ENCODE data around the gene FHIP2A. TPM values are rescaled to one million over a fixed set of nuclear protein-coding genes. Genes with fewer than 3 reads are reported as not detected.
"Not testable (repeated sequence)": the region's sequence is repeated elsewhere in the genome, so short reads cannot be mapped to it uniquely, and the experiment has no call there.

FHIP2A gene
- polyA plus RNA-seq, 3 donors, result 4.4 to 9.6 (median 9.2) TPM

GRCh38 chr10:114839901-114840300 lies 18.3 kb downstream of the FHIP2A start:
- no peak overlapping the region for H3K27ac Mint-ChIP-seq
- Histone ChIP-seq H3K9ac (ENCODE audit: insufficient read depth, low read length, poor library complexity, severe bottlenecking) (no peak overlapping the region), H3K9me3 (replicated peaks in 1 of 2; ENCODE audit: control insufficient read depth in 1 of 2, insufficient read depth in 1 of 2, low read length in 2 of 2) (no peaks in the 10 kb centered on the region), H3K27ac (ENCODE audit: low read depth in 1 of 2, low read length in 2 of 2) (no peak overlapping the region), H3K27me3 (ENCODE audit: control insufficient read depth in 2 of 2, insufficient read depth in 2 of 2, low read length in 2 of 2) (no peaks in the 10 kb centered on the region), H3K36me3 (replicated peaks in 1 of 2; ENCODE audit: control insufficient read depth in 1 of 2, insufficient read depth in 2 of 2, low read length in 2 of 2) (peaks cover 74 to 99% of the 10 kb centered on the region in 2 donors), H2AFZ (ENCODE audit: insufficient read depth, low read depth, low read length, poor library complexity, severe bottlenecking) (no peak overlapping the region), H3K4me3 (replicated peaks in 1 of 3; ENCODE audit: low read depth in 2 of 3, low read length in 3 of 3) (no peak overlapping the region), H4K20me1 (ENCODE audit: insufficient read depth, low read length) (no peaks in the 10 kb centered on the region), H3K4me1 (ENCODE audit: control insufficient read depth in 1 of 2, insufficient read depth in 2 of 2, low read length in 2 of 2) (no peaks in the 10 kb centered on the region), H3K4me2 (replicated peaks; ENCODE audit: extremely low read depth, low read length, poor library complexity, severe bottlenecking) (no peak overlapping the region), H3K79me2 (ENCODE audit: insufficient read depth, low read length) (no peaks in the 10 kb centered on the region)
- peaks cover 67 to 81% of the 10 kb centered on the region in 2 donors for H3K36me3 Mint-ChIP-seq
- WGBS (ENCODE audit: insufficient coverage), result 100% methylated on average over 2 of the region's 3 CpGs
- H3K4me3 Mint-ChIP-seq, result no peak overlapping the region
- intact Hi-C loops (cut with micrococcal nuclease), result no loop called here
- peaks cover 0 to 2% (median 0%) of the 10 kb centered on the region in 3 donors for H3K27me3 Mint-ChIP-seq (ENCODE audit: low read depth in 3 of 3)
- no peaks in the 10 kb centered on the region for H3K4me1 Mint-ChIP-seq
- no peak for TF ChIP-seq CTCF (IDR thresholded peaks at IDR 0.05)
- H3K9me3 Mint-ChIP-seq, result no peaks in the 10 kb centered on the region
- DNase-seq, result no peak

- Histone ChIP-seq H3K27me3 (ENCODE audit: control insufficient read depth in 2 of 2, insufficient read depth in 2 of 2, low read length in 2 of 2) (no peaks in the 10 kb centered on the region), H3K9me3 (replicated peaks in 1 of 2; ENCODE audit: control insufficient read depth in 1 of 2, insufficient read depth in 1 of 2, low read length in 2 of 2) (peaks cover 0 to 2% of the 10 kb centered on the region in 2 donors), H3K36me3 (replicated peaks in 1 of 2; ENCODE audit: control insufficient read depth in 1 of 2, insufficient read depth in 2 of 2, low read length in 2 of 2) (peaks cover 76 to 99% of the 10 kb centered on the region in 2 donors), H3K79me2 (ENCODE audit: insufficient read depth, low read length) (no peaks in the 10 kb centered on the region), H2AFZ (ENCODE audit: insufficient read depth, low read depth, low read length, poor library complexity, severe bottlenecking) (no peak overlapping the region), H3K27ac (ENCODE audit: low read depth in 1 of 2, low read length in 2 of 2) (no peak overlapping the region), H3K4me2 (replicated peaks; ENCODE audit: extremely low read depth, low read length, poor library complexity, severe bottlenecking) (no peak overlapping the region), H3K4me1 (ENCODE audit: control insufficient read depth in 1 of 2, insufficient read depth in 2 of 2, low read length in 2 of 2) (no peaks in the 10 kb centered on the region), H3K4me3 (replicated peaks in 1 of 3; ENCODE audit: low read depth in 2 of 3, low read length in 3 of 3) (no peak overlapping the region), H3K9ac (ENCODE audit: insufficient read depth, low read length, poor library complexity, severe bottlenecking) (no peak overlapping the region), H4K20me1 (ENCODE audit: insufficient read depth, low read length) (no peaks in the 10 kb centered on the region)
- H3K9me3 Mint-ChIP-seq, result peaks cover 3 to 9% (median 5%) of the 10 kb centered on the region in 7 donors
- peaks cover 79 to 90% of the 10 kb centered on the region in 2 donors for H3K36me3 Mint-ChIP-seq
- no peak for TF ChIP-seq CTCF (IDR thresholded peaks at IDR 0.05)
- intact Hi-C loops (cut with micrococcal nuclease), result no loop called here
- H3K27ac Mint-ChIP-seq, result no peak overlapping the region
- no peak for DNase-seq
- H3K27me3 Mint-ChIP-seq (ENCODE audit: low read depth in 3 of 3), result peaks cover 0 to 1% (median 0%) of the 10 kb centered on the region in 3 donors
- no peak overlapping the region for H3K4me3 Mint-ChIP-seq
- no peaks in the 10 kb centered on the region for H3K4me1 Mint-ChIP-seq
- WGBS (ENCODE audit: insufficient coverage), result 96% methylated on average over 5 of the region's 8 CpGs
Measured at GRCh38 chr10:114845978-114846693, 24.6 kb downstream of the FHIP2A start.

- peaks cover 82 to 99% of the 10 kb centered on the region in 2 donors for H3K36me3 ChIP-seq (replicated peaks in 1 of 2; ENCODE audit: control insufficient read depth in 1 of 2, insufficient read depth in 2 of 2, low read length in 2 of 2)
- H3K27me3 Mint-ChIP-seq (ENCODE audit: low read depth in 3 of 3); H4K20me1 ChIP-seq (ENCODE audit: insufficient read depth, low read length); H3K79me2 ChIP-seq (ENCODE audit: insufficient read depth, low read length); DNase-seq; H3K27ac ChIP-seq (ENCODE audit: low read depth in 1 of 2, low read length in 2 of 2); intact Hi-C loops (cut with micrococcal nuclease); H3K4me3 ChIP-seq (replicated peaks in 1 of 3; ENCODE audit: low read depth in 2 of 3, low read length in 3 of 3); H3K9ac ChIP-seq (ENCODE audit: insufficient read depth, low read length, poor library complexity, severe bottlenecking); H3K4me1 ChIP-seq (ENCODE audit: control insufficient read depth in 1 of 2, insufficient read depth in 2 of 2, low read length in 2 of 2); H3K4me3 Mint-ChIP-seq; H3K9me3 ChIP-seq (replicated peaks in 1 of 2; ENCODE audit: control insufficient read depth in 1 of 2, insufficient read depth in 1 of 2, low read length in 2 of 2); H2AFZ ChIP-seq (ENCODE audit: insufficient read depth, low read depth, low read length, poor library complexity, severe bottlenecking); H3K4me2 ChIP-seq (replicated peaks; ENCODE audit: extremely low read depth, low read length, poor library complexity, severe bottlenecking); H3K4me1 Mint-ChIP-seq; H3K27me3 ChIP-seq (ENCODE audit: control insufficient read depth in 2 of 2, insufficient read depth in 2 of 2, low read length in 2 of 2); H3K9me3 Mint-ChIP-seq: not testable (repeated sequence)
- H3K27ac Mint-ChIP-seq, result peak overlapping the region in 2 of 7 donors; percentile 30 to 41
- WGBS (ENCODE audit: insufficient coverage), result 100% methylated on average over 3 of the region's 10 CpGs
- H3K36me3 Mint-ChIP-seq, result peaks cover 81 to 92% of the 10 kb centered on the region in 2 donors
Measured at GRCh38 chr10:114847517-114847916, 25.9 kb downstream of the FHIP2A start.
